GM13977 (cell line): Measurements from ENCODE around the gene GNAI3.

ENCODE experiments used
- DNase-seq: peaks from one replicate; pipeline ENCODE4 v3.0.0; 2012; ENCODE audit warnings: low spot score
- CTCF ChIP-seq: IDR thresholded peaks from 2 replicates; pipeline ENCODE4 v1.5.1; 2012; ENCODE audit warnings: mild to moderate bottlenecking, control low read depth; ENCODE audit not compliant: insufficient read depth; ENCODE audit errors: extremely low read depth, missing control alignments
- in situ Hi-C: fragments of 300-500 bp; cut with MboI; formaldehyde crosslinking; loops from one replicate; pipeline ENCODE4 v1.12.0; 2022; ENCODE audit warnings: low sequenced_read_pairs, low pct_unique_long_range_greater_than_20kb, mixed read lengths, inconsistent platforms; ENCODE audit not compliant: unreplicated experiment

GNAI3 gene

DNA sequence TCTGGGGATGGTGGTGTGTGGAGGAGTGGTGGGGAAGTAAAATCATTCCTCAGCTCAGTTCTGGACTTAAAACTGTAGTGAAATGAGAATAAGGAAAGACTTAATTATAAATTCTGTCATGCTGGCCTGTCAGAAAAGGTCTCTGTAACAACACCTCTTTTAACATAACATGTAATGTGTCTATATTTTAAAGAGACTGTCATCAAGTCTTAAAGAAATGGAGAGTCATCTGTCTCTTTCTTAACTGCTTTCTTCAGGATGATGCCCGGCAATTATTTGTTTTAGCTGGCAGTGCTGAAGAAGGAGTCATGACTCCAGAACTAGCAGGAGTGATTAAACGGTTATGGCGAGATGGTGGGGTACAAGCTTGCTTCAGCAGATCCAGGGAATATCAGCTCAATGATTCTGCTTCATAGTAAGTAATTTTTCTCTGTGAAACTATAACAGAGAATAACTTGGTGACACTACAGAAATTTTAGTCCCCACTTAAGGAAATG lies 30.6 kb downstream of the GNAI3 start:
- no peak for TF ChIP-seq CTCF
- no peak for DNase-seq
- in situ Hi-C loops: no loop called here

GRCh38 chr1:109579491-109579890 lies 31.1 kb downstream of the GNAI3 start:
- in situ Hi-C loops: no loop called here
- TF ChIP-seq CTCF: no peak
- DNase-seq: no peak

DNA sequence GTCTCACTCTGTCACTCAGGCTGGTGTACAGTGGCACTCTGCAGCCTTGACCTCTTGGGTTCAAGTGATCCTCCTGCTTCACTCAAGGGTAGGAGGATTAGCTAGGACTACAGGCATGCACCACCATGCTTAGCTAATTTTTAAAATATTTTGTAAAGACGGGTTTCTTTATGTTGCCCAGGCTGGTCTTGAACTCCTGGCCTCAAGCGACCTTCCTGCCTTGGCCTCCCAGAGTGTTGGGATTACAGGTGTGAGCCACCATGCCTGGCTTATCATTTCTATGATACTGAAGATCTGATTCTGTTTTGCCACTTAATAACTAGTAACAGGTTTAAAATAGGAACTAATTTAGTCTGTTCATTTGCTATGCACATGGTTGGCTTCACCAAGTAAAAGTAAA lies 33.6 kb downstream of the GNAI3 start:
- TF ChIP-seq CTCF: no peak
- DNase-seq: no peak
- in situ Hi-C loops: no loop called here

DNA sequence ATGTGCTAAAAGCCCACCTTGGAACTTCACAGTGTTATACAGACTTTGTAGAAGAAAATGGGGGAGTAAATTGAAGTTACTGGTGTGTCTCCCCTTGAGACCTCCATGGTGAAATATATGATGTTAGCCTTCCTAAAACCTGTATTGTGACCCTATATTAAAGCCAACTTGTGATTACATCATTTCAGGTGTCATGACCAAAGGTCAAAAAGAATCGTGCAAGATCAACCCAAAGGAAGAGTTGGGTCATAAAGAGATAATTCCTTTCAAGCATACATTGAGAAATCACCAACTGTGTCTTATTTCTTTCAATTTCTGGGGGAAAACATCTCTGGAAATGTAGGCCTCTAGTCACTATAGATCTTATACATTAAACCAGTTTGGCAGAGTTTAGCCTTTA lies 36.4 kb downstream of the GNAI3 start:
- in situ Hi-C loops: no loop called here
- DNase-seq: no peak
- no peak for TF ChIP-seq CTCF

GRCh38 chr1:109586055-109586454 lies 37.6 kb downstream of the GNAI3 start:
- in situ Hi-C loops: no loop called here
- no peak for DNase-seq
- TF ChIP-seq CTCF: no peak

GRCh38 chr1:109589177-109589576 lies 40.8 kb downstream of the GNAI3 start:
- no peak for DNase-seq
- TF ChIP-seq CTCF: no peak
- in situ Hi-C loops: no loop called here

DNA sequence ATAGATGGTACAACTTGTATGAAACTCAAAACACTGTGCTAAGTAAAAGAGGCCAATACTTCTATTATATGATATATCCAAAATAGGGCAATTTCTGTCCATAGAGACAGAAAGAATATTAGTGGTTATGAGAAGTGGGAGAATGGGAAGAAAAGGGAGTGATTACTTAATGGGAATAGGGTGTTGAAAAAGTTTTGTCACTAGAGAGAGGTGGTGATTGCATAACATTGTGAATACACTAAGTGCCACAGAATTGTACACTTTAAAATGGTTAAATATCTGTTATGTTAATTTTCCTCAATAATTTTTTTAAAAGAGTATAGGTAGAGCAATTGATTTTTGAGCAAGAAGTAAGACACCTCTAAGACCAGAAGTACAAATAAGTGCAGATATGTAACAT lies 41.3 kb downstream of the GNAI3 start:
- in situ Hi-C loops: no loop called here
- DNase-seq: no peak
- no peak for TF ChIP-seq CTCF
